Caco-2 (cell line): ENCODE results near the gene DUSP5. TPM values are rescaled to one million over a fixed set of nuclear protein-coding genes. Genes with fewer than 3 reads are reported as not detected.

Source experiments
- BruUV-seq: library from RNA; stranded (reverse); fragments of 400-500 nt; replicated peaks from 2 replicates; lab custom pipeline; 2021; lab: Mats Ljungman, UMichigan
- CTCF ChIA-PET: fragments of 300-600 bp; sonication (Branson Sonifier 250); formaldehyde crosslinking; loops from one replicate; lab custom pipeline; 2022; ENCODE audit warnings: antibody characterized with exemption; lab: Charles Lee
- POLR2A ChIA-PET: fragments of 300-600 bp; sonication (Branson Sonifier 250); formaldehyde crosslinking; loops from one replicate; lab custom pipeline; 2022; ENCODE audit warnings: antibody characterized with exemption; lab: Charles Lee
- DNase-seq, 2 experiments: peaks; one replicate each; pipeline versions ENCODE4 v3.0.0 to v3.0.0-alpha.2; 2020 to 2022
- H3K27me3 ChIP-seq: replicated peaks from 2 replicates; pipeline ENCODE4 v1.6.0; 2011; ENCODE audit warnings: low read length; ENCODE audit not compliant: control insufficient read depth, insufficient read depth
- H3K36me3 ChIP-seq: 2 replicates; pipeline ENCODE4 v1.5.1; 2011; ENCODE audit warnings: low read length; ENCODE audit not compliant: control insufficient read depth, insufficient read depth
- H3K4me1 ChIP-seq: fragments of 250-450 bp; sonication (Bioruptor Pico); 2 replicates; pipeline ENCODE4 v1.5.1; 2020; ENCODE audit warnings: mild to moderate bottlenecking
- H3K4me3 ChIP-seq: 2 replicates; pipeline ENCODE4 v1.5.1; 2011; ENCODE audit warnings: low read depth, mild to moderate bottlenecking, control low read depth, low read length
- H3K9me3 ChIP-seq: fragments of 250-450 bp; sonication (Bioruptor Pico); 2 replicates; pipeline ENCODE4 v1.5.1; 2020; ENCODE audit warnings: mild to moderate bottlenecking, moderate library complexity
- H3K27ac Mint-ChIP-seq: one replicate; pipeline ENCODE4 v1.8.0; 2022; ENCODE audit warnings: mixed read lengths; ENCODE audit not compliant: unreplicated experiment
- H3K27me3 Mint-ChIP-seq: one replicate; pipeline ENCODE4 v1.8.0; 2022; ENCODE audit warnings: mixed read lengths; ENCODE audit not compliant: insufficient read depth, unreplicated experiment
- H3K36me3 Mint-ChIP-seq: one replicate; pipeline ENCODE4 v1.8.0; 2022; ENCODE audit warnings: mild to moderate bottlenecking, mixed read lengths; ENCODE audit not compliant: insufficient read depth, unreplicated experiment
- H3K4me1 Mint-ChIP-seq: one replicate; pipeline ENCODE4 v1.8.0; 2022; ENCODE audit warnings: low read depth, mixed read lengths; ENCODE audit not compliant: unreplicated experiment
- H3K4me3 Mint-ChIP-seq: one replicate; pipeline ENCODE4 v1.8.0; 2022; ENCODE audit warnings: mild to moderate bottlenecking, moderate library complexity, mixed read lengths; ENCODE audit not compliant: unreplicated experiment
- H3K9me3 Mint-ChIP-seq: one replicate; pipeline ENCODE4 v1.8.0; 2022; ENCODE audit warnings: mixed read lengths; ENCODE audit not compliant: unreplicated experiment
- CTCF ChIP-seq, 2 experiments: fragments of 200-600 bp in 1 of 2; IDR thresholded peaks; 1 replicate in 1 of 2; 2 replicates in 1 of 2; pipeline versions ENCODE4 v1.5.1 to v1.8.0; 2011 to 2022; ENCODE audit warnings: antibody characterized with exemption in 1 of 2, control low read depth in 1 of 2, inconsistent platforms in 1 of 2, low read depth in 1 of 2, low read length in 1 of 2, mild to moderate bottlenecking in 1 of 2, moderate library complexity in 1 of 2; ENCODE audit not compliant: insufficient read depth in 1 of 2, severe bottlenecking in 1 of 2, unreplicated experiment in 1 of 2
- intact Hi-C: fragments of 100-400 bp; cut with micrococcal nuclease; formaldehyde crosslinking; loops from one replicate; pipeline ENCODE4 v1.10.0; 2022; ENCODE audit not compliant: unreplicated experiment
- total RNA-seq: library from RNA; stranded (reverse); gene quantifications from 2 replicates; pipeline ENCODE4 v1.2.3, GENCODE V29; 2022

The DUSP5 gene
- total RNA-seq, 1 experiment from 2014 or later, result 15.0 TPM

- Histone ChIP-seq H3K4me3 (no peak overlapping the region), H3K9me3 (peaks cover 2% of the 10 kb centered on the region; the same call in 1 of the 2 replicates), H3K4me1 (peaks cover 50% of the 10 kb centered on the region), H3K27me3 (no peaks in the 10 kb centered on the region), H3K36me3 (no peaks in the 10 kb centered on the region)
- no peak for DNase-seq
- H3K4me3 Mint-ChIP-seq, result peak overlapping the region; percentile 56
- H3K9me3 Mint-ChIP-seq, result peaks cover 10% of the 10 kb centered on the region
- CTCF ChIA-PET, result no interaction called here
- peaks cover 23% of the 10 kb centered on the region for H3K4me1 Mint-ChIP-seq
- BruUV-seq, result no TSS peak
- H3K36me3 Mint-ChIP-seq, result peaks cover 5% of the 10 kb centered on the region
- H3K27me3 Mint-ChIP-seq, result no peaks in the 10 kb centered on the region
- TF ChIP-seq CTCF (IDR thresholded peaks at IDR 0.05; ENCODE audit: insufficient read depth in 1 of 2, low read depth in 1 of 2, low read length in 1 of 2, severe bottlenecking in 1 of 2, unreplicated experiment in 1 of 2), result no peak
- peak overlapping the region; percentile 77 for H3K27ac Mint-ChIP-seq
- intact Hi-C loops, result loop anchor here (1.0 kb wide), 1 partner anchor 10 kb away; the partner anchor contains the start of gene DUSP5
- POLR2A ChIA-PET, result interaction anchor here (0.5 to 0.7 kb wide), 2 partner anchors 31 to 1141 kb away, joined by 3 to 4 read pairs; no protein-coding TSS in a partner anchor
Measured at GRCh38 chr10:110486680-110487410, 10.9 kb upstream of the DUSP5 start.

- no peaks in the 10 kb centered on the region for H3K27me3 Mint-ChIP-seq
- BruUV-seq, result no TSS peak
Measured at GRCh38 chr10:110487411-110488331, 10.0 kb upstream of the DUSP5 start.

More at GRCh38 chr10:110487411-110488331, 10.0 kb upstream of the DUSP5 start:
- ChIA-PET CTCF (no interaction called here), POLR2A (interaction anchor here (0.5 kb wide), 1 partner anchor 1140 kb away, joined by 3 read pairs; no protein-coding TSS in a partner anchor)
- Mint-ChIP-seq H3K36me3 (no peaks in the 10 kb centered on the region), H3K9me3 (peaks cover 1% of the 10 kb centered on the region), H3K27ac (peak overlapping the region; percentile 77), H3K4me1 (peaks cover 20% of the 10 kb centered on the region), H3K4me3 (peak overlapping the region; percentile 56)
- peak; percentile 57 to 73 for DNase-seq
- H3K9me3 ChIP-seq, result peaks cover 2% of the 10 kb centered on the region; the same call in 1 of the 2 replicates
- H3K4me3 ChIP-seq, result no peak overlapping the region
- intact Hi-C loops, result loop anchor here (1.0 kb wide), 1 partner anchor 10 kb away; the partner anchor contains the start of gene DUSP5
- peaks cover 42% of the 10 kb centered on the region for H3K4me1 ChIP-seq
- H3K36me3 ChIP-seq, result no peaks in the 10 kb centered on the region
- TF ChIP-seq CTCF (IDR thresholded peaks at IDR 0.05; ENCODE audit: insufficient read depth in 1 of 2, low read depth in 1 of 2, low read length in 1 of 2, severe bottlenecking in 1 of 2, unreplicated experiment in 1 of 2), result no peak
- H3K27me3 ChIP-seq, result no peaks in the 10 kb centered on the region
